K562 (cell line): ENCODE results near the gene SYNE2. TPM values are rescaled to one million over a fixed set of nuclear protein-coding genes. Genes with fewer than 3 reads are reported as not detected.

Experiments
- ATAC-seq: fragments of 200-7000 bp; cut with Tn5 transposase; 3 replicates; pipeline ENCODE4 v1.9.1; 2020; ENCODE audit warnings: moderate library complexity
- BruUV-seq: library from RNA; stranded (reverse); fragments of 400-500 nt; replicated peaks from 2 replicates; lab custom pipeline; 2021; lab: Mats Ljungman, UMichigan
- CTCF ChIA-PET: fragments of 300-600 bp; formaldehyde crosslinking; extraction: SDS; loops from one replicate; lab custom pipeline; 2021; ENCODE audit warnings: low intra/inter-chr PET ratio; lab: Yijun Ruan, JAX
- POLR2A ChIA-PET: fragments of 300-600, 350-650 bp; sonication (Branson Sonifier 250); formaldehyde crosslinking; extraction: SDS; loops from one replicate; lab custom pipeline; 2021; ENCODE audit warnings: antibody characterized with exemption, inconsistent platforms; lab: Yijun Ruan, JAX
- DNase-seq, 4 experiments: peaks; one replicate each; pipeline versions ENCODE4 v3.0.0 to v3.0.0-alpha.2; 2011 to 2018; ENCODE audit warnings: low spot score in 3 of 4, mixed read lengths in 3 of 4; ENCODE audit errors: extremely low read depth in 1 of 4
- FAIRE-seq: peaks from 2 replicates; lab custom pipeline; 2011; peaks lifted over from hg19 to GRCh38; lab: Jason Lieb, UNC
- H2AFZ ChIP-seq: 2 replicates; pipeline ENCODE4 v1.6.0; 2011; ENCODE audit warnings: low read depth, low read length, control low read depth, inconsistent platforms
- H3K27ac ChIP-seq: fragments of 200-600 bp; 3 replicates; pipeline ENCODE4 v1.8.0; 2011; ENCODE audit warnings: low read depth, mild to moderate bottlenecking, control low read depth, inconsistent platforms, low read length, moderate library complexity, mixed read lengths; ENCODE audit errors: extremely low read depth
- H3K27me3 ChIP-seq, 2 experiments: fragments of 300-600 bp in 1 of 2; 2 replicates in 1 of 2; 3 replicates in 1 of 2; pipeline versions ENCODE4 v1.6.0 to v1.8.0; 2011; ENCODE audit warnings: inconsistent platforms in 2 of 2, low read length in 2 of 2, mild to moderate bottlenecking in 1 of 2, mixed read lengths in 1 of 2, moderate library complexity in 1 of 2; ENCODE audit not compliant: control insufficient read depth in 2 of 2, insufficient read depth in 2 of 2
- H3K36me3 ChIP-seq: fragments of 300-600 bp; 3 replicates; pipeline ENCODE4 v1.8.0; 2011; ENCODE audit warnings: mild to moderate bottlenecking, low read length, inconsistent platforms; ENCODE audit not compliant: control insufficient read depth, insufficient read depth
- H3K4me1 ChIP-seq, 2 experiments: fragments of 200-600 bp in 1 of 2; replicated peaks in 1 of 2; 2 replicates in 1 of 2; 3 replicates in 1 of 2; pipeline versions ENCODE4 v1.5.1 to v1.8.0; 2011; ENCODE audit warnings: inconsistent platforms in 2 of 2, low read length in 2 of 2, mild to moderate bottlenecking in 1 of 2, mixed read lengths in 1 of 2, moderate library complexity in 1 of 2; ENCODE audit not compliant: control insufficient read depth in 2 of 2, insufficient read depth in 2 of 2
- H3K4me2 ChIP-seq: 2 replicates; pipeline ENCODE4 v1.6.1; 2011; ENCODE audit warnings: low read length, control low read depth, inconsistent platforms, mixed read lengths; ENCODE audit not compliant: insufficient read depth
- H3K4me3 ChIP-seq: fragments of 200-600 bp; sonication (generic), shearing (Covaris generic); 2 replicates; pipeline ENCODE4 v1.5.1; 2016; ENCODE audit warnings: control low read depth, inconsistent platforms
- H3K79me2 ChIP-seq: fragments of 200-600 bp; 3 replicates; pipeline ENCODE4 v1.8.0; 2011; ENCODE audit warnings: low read length, inconsistent platforms; ENCODE audit not compliant: control insufficient read depth, insufficient read depth
- H3K9ac ChIP-seq, 2 experiments: 2 replicates each; pipeline versions ENCODE4 v1.6.0 to v1.6.1; 2011; ENCODE audit warnings: low read depth in 2 of 2, low read length in 2 of 2, control low read depth in 1 of 2, inconsistent platforms in 1 of 2, mild to moderate bottlenecking in 1 of 2, mixed read lengths in 1 of 2; ENCODE audit not compliant: insufficient read depth in 1 of 2
- H3K9me1 ChIP-seq: one replicate; pipeline ENCODE4 v1.6.0; 2011; ENCODE audit warnings: inconsistent platforms, mild to moderate bottlenecking, low read length, moderate library complexity; ENCODE audit not compliant: control insufficient read depth, insufficient read depth
- H3K9me3 ChIP-seq: replicated peaks from 2 replicates; pipeline ENCODE4 v1.5.1; 2011; ENCODE audit warnings: low read depth, low read length, inconsistent platforms; ENCODE audit not compliant: control insufficient read depth, insufficient read depth
- H4K20me1 ChIP-seq: replicated peaks from 2 replicates; pipeline ENCODE4 v1.6.1; 2011; ENCODE audit warnings: low read length, inconsistent platforms, mixed read lengths; ENCODE audit not compliant: control insufficient read depth, insufficient read depth
- ASH1L ChIP-seq: fragments of 450-650 bp; IDR thresholded peaks from 2 replicates; pipeline ENCODE4 v1.6.1; 2018; ENCODE audit warnings: borderline replicate concordance, mild to moderate bottlenecking, low read depth; ENCODE audit not compliant: partially characterized antibody
- CHD2 ChIP-seq: IDR thresholded peaks from 2 replicates; pipeline ENCODE4 v1.6.1; 2011; ENCODE audit warnings: low read depth, low read length
- CHD4 ChIP-seq: fragments of 200-600 bp; sonication (generic); IDR thresholded peaks from 3 replicates; pipeline ENCODE4 v1.6.1; 2012; ENCODE audit warnings: low read depth, mild to moderate bottlenecking, mixed read lengths, low read length, inconsistent platforms; ENCODE audit not compliant: insufficient read depth, insufficient replicate concordance, poor library complexity, severe bottlenecking
- ELF2 ChIP-seq: fragments of 250-450 bp; sonication (Bioruptor Pico); IDR thresholded peaks from 2 replicates; pipeline ENCODE4 v1.5.0; 2021; ENCODE audit warnings: mild to moderate bottlenecking
- IRF2 ChIP-seq: sonication (generic); formaldehyde crosslinking; IDR thresholded peaks from 2 replicates; pipeline ENCODE4 v1.8.1; 2022; ENCODE audit warnings: mild to moderate bottlenecking, missing genetic modification reagents
- NBN ChIP-seq: fragments of 450-650 bp; IDR thresholded peaks from 2 replicates; pipeline ENCODE4 v1.6.1; 2016; ENCODE audit warnings: low read depth, mild to moderate bottlenecking
- NCOA1 ChIP-seq: fragments of 450-650 bp; IDR thresholded peaks from 2 replicates; pipeline ENCODE4 v1.6.1; 2016; ENCODE audit warnings: low read depth
- NR4A1 ChIP-seq, 2 experiments: fragments of 250-450 bp in 1 of 2; fragments of 450-650 bp in 1 of 2; sonication (Bioruptor Pico) in 1 of 2; IDR thresholded peaks; 2 replicates each; pipeline versions ENCODE4 v1.4.0 to v1.6.1; 2016 to 2020; ENCODE audit warnings: mild to moderate bottlenecking in 2 of 2, missing compliant biosample characterization in 1 of 2, missing genetic modification characterization in 1 of 2, moderate library complexity in 1 of 2
- RBBP5 ChIP-seq: fragments of 200-600 bp; sonication (generic); IDR thresholded peaks from 2 replicates; pipeline ENCODE4 v1.6.1; 2012; ENCODE audit warnings: borderline replicate concordance, mild to moderate bottlenecking, low read length, control low read depth, inconsistent platforms; ENCODE audit not compliant: insufficient read depth, poor library complexity, severe bottlenecking
- SAFB ChIP-seq: fragments of 200-400 bp; formaldehyde crosslinking; IDR thresholded peaks from 2 replicates; pipeline ENCODE4 v1.6.1; 2017; ENCODE audit warnings: low read depth, low read length, borderline replicate concordance
- SMARCC2 ChIP-seq: fragments of 450-650 bp; IDR thresholded peaks from 2 replicates; pipeline ENCODE4 v1.6.1; 2017; ENCODE audit warnings: antibody characterized with exemption, moderate library complexity, mild to moderate bottlenecking, low read depth
- SP2 ChIP-seq: IDR thresholded peaks from 2 replicates; pipeline ENCODE4 v1.6.1; 2011; ENCODE audit warnings: mild to moderate bottlenecking, low read depth, low read length, moderate library complexity; ENCODE audit not compliant: poor library complexity, severe bottlenecking; ENCODE audit errors: extremely low read depth
- ZFP30 ChIP-seq: fragments of 250-450 bp; sonication (Bioruptor Pico); IDR thresholded peaks from 2 replicates; pipeline ENCODE4 v1.8.0; 2022; ENCODE audit warnings: moderate library complexity, mild to moderate bottlenecking, inconsistent platforms, borderline replicate concordance
- ZKSCAN3 ChIP-seq: fragments of 250-450 bp; sonication (Bioruptor Pico); IDR thresholded peaks from 2 replicates; pipeline ENCODE4 v1.4.0; 2020
- ZNF121 ChIP-seq: sonication (generic); formaldehyde crosslinking; conservative IDR thresholded peaks from 2 replicates; pipeline ENCODE4 v1.8.0; 2022; ENCODE audit warnings: missing genetic modification reagents
- ZNF436 ChIP-seq: fragments of 250-450, 450-650 bp; sonication (Bioruptor Pico); formaldehyde crosslinking; IDR thresholded peaks from 2 replicates; pipeline ENCODE4 v1.7.0; 2020; ENCODE audit warnings: mild to moderate bottlenecking
- ZNF655 ChIP-seq: fragments of 250-450 bp; sonication (Bioruptor Pico); IDR thresholded peaks from 2 replicates; pipeline ENCODE4 v1.5.0; 2021
- WGBS: fragments of 100-300 bp; shearing (Covaris generic); methylation state at CpG from one replicate; pipeline ENCODE4 v1.1.6; 2016; ENCODE audit warnings: low coverage, mixed read lengths; ENCODE audit not compliant: insufficient coverage; ENCODE audit errors: missing lambda C conversion rate; 5-methylcytosine and 5-hydroxymethylcytosine counted together
- in situ Hi-C: fragments of 300-500 bp; cut with MboI; formaldehyde crosslinking; loops from 4 replicates; pipeline ENCODE4 v1.15.0; 2018; ENCODE audit warnings: inconsistent platforms, mixed read lengths
- intact Hi-C: fragments of 100-400 bp; cut with micrococcal nuclease; formaldehyde crosslinking; loops from 2 replicates; pipeline ENCODE4 v1.14.2; 2022
- polyA plus RNA-seq, 8 experiments: library from polyadenylated mRNA; depleted of rRNA in 4 of 8; stranded (reverse) in 5 of 8; unstranded in 3 of 8; fragments of >200 nt; fragmentation: Nextera tagmentation in 2 of 8; fragmentation: Illumina TruSeq in 1 of 8; extraction: Ambion mirVana in 2 of 8; extraction: Trizol in 1 of 8; gene quantifications; 2 replicates each; pipeline versions ENCODE4 v1.2.1 to v1.2.3, GENCODE V29; 2011 to 2014; ENCODE audit warnings: inconsistent platforms in 1 of 8, missing spikeins in 1 of 8
- total RNA-seq, 7 experiments: library from RNA; depleted of rRNA in 6 of 7; stranded (reverse); fragments of >200 nt in 6 of 7; fragmentation: Illumina TruSeq in 2 of 7; extraction: Trizol in 2 of 7; gene quantifications; 2 replicates each; pipeline versions ENCODE4 v1.2.1 to v1.2.3, GENCODE V29; 2011 to 2021; ENCODE audit warnings: low replicate concordance in 1 of 7

SYNE2 gene
- total and polyA plus RNA-seq, 9 of the 15 experiments (the other 6 are each of a cell fraction or from before 2014, with no cell fraction given), result 0.06 to 0.53 (median 0.11) TPM

DNA sequence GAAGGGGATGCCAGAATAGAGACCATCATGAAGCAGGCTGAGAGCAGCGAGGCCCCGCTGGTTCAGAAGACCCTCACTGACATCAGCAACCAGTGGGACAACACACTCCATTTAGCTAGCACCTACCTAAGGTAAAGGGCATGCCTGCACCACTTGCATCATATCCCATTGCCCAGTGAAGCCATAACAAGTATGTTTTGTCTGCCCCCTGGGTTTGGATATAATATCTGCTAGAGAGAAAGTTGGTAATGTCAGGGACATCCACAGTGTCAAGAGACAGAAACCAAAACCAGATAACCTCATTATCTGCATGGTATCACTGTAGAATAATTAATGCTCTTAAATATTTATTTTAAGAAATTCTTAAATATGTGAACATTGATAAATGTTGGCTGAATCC is 173.8 kb downstream of the SYNE2 start:
- H3K9me1 ChIP-seq, result no peaks in the 10 kb centered on the region

More for the DNA sequence above, 173.8 kb downstream of the SYNE2 start:
- Histone ChIP-seq H3K9ac (no peak overlapping the region), H4K20me1 (no peaks in the 10 kb centered on the region), H3K79me2 (no peaks in the 10 kb centered on the region), H3K4me1 (no peaks in the 10 kb centered on the region), H3K27ac (no peak overlapping the region), H3K4me3 (no peak overlapping the region), H3K9me3 (no peaks in the 10 kb centered on the region), H2AFZ (no peak overlapping the region), H3K27me3 (no peaks in the 10 kb centered on the region), H3K36me3 (no peaks in the 10 kb centered on the region), H3K4me2 (no peak overlapping the region)
- in situ Hi-C loops (no loop called here), intact Hi-C loops (no loop called here)
- no peak for FAIRE-seq
- ChIA-PET CTCF (no interaction called here), POLR2A (no interaction called here)
- TF ChIP-seq CHD2 (no peak), IRF2 (no peak), NR4A1 (CRISPR knock-in tag; IDR thresholded peaks at IDR 0.05) (no peak), NR4A1 (tag; IDR thresholded peaks at IDR 0.05) (no peak), SMARCC2 (no peak), CHD4 (no peak), ZNF121 (CRISPR knock-in tag) (no peak), RBBP5 (no peak), SP2 (no peak), ZNF655 (no peak), NCOA1 (no peak), SAFB (no peak), NBN (no peak), ZNF436 (CRISPR knock-in tag) (no peak), ASH1L (no peak), ZFP30 (CRISPR knock-in tag) (no peak), ELF2 (CRISPR knock-in tag) (no peak), ZKSCAN3 (CRISPR knock-in tag) (no peak)
- DNase-seq, result no peak
- no TSS peak for BruUV-seq
- ATAC-seq, result no peak
- 0% methylated on average over 2 of the region's 2 CpGs for WGBS
